ENCODE results near the gene MTTP. TPM values are rescaled to one million over a fixed set of nuclear protein-coding genes. Genes with fewer than 3 reads are reported as not detected.

MTTP gene
- total RNA-seq, 1 experiment from 2014 or later = not detected

DNA sequence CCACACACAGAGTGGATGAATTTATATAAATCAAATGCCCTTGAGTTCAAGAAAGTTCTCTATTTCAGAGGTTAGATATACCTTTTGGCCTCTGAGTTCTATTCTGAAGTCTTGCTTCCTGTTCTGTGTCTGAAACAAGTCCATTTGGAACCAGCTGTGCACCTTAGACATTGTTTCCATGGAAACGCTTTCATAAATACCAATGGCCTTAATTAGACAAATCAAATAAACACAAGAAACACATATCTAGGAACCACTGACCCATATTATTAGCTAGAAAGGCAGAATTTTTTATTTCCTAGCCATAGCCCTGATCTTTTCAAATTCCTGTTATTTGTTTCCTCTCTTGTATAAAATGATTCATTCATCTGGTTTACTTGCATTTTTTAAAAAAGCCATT is 91.4 kb downstream of the MTTP start:
- intact Hi-C loops (cut with micrococcal nuclease; ENCODE audit: unreplicated experiment) = no loop called here
- H3K27me3 ChIP-seq (ENCODE audit: insufficient read depth, low read depth) = no peaks in the 10 kb centered on the region
- no peaks in the 10 kb centered on the region for H3K36me3 ChIP-seq (ENCODE audit: low read depth)
- H3K9me3 ChIP-seq (ENCODE audit: insufficient read depth, low read depth) = no peaks in the 10 kb centered on the region
- ChIA-PET POLR2A (ENCODE audit: unreplicated experiment) (no interaction called here), CTCF (no interaction called here)
- no peak for TF ChIP-seq EZH2 (IDR thresholded peaks at IDR 0.05; ENCODE audit: low read depth)
- TF ChIP-seq, protein P1, sequence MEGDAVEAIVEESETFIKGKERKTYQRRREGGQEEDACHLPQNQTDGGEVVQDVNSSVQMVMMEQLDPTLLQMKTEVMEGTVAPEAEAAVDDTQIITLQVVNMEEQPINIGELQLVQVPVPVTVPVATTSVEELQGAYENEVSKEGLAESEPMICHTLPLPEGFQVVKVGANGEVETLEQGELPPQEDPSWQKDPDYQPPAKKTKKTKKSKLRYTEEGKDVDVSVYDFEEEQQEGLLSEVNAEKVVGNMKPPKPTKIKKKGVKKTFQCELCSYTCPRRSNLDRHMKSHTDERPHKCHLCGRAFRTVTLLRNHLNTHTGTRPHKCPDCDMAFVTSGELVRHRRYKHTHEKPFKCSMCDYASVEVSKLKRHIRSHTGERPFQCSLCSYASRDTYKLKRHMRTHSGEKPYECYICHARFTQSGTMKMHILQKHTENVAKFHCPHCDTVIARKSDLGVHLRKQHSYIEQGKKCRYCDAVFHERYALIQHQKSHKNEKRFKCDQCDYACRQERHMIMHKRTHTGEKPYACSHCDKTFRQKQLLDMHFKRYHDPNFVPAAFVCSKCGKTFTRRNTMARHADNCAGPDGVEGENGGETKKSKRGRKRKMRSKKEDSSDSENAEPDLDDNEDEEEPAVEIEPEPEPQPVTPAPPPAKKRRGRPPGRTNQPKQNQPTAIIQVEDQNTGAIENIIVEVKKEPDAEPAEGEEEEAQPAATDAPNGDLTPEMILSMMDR (conservative IDR thresholded peaks at IDR 0.05) = no peak
- no peak overlapping the region for H2AFZ ChIP-seq
- no peaks in the 10 kb centered on the region for H3K4me1 ChIP-seq (replicated peaks; ENCODE audit: insufficient read depth)
- no TSS peak for BruUV-seq (replicated peaks)
- H3K27ac ChIP-seq = no peak overlapping the region
- no peaks in the 10 kb centered on the region; the same call in 1 of the 2 replicates for H3K9me2 ChIP-seq (ENCODE audit: insufficient read depth)
- H3K4me2 ChIP-seq = no peak overlapping the region
- no peak for DNase-seq
- H4K20me1 ChIP-seq (ENCODE audit: insufficient read depth) = no peaks in the 10 kb centered on the region
- no peaks in the 10 kb centered on the region for H3F3A ChIP-seq (ENCODE audit: insufficient read depth, low read depth)
- H3K4me3 ChIP-seq = no peak overlapping the region
- H3K79me2 ChIP-seq (ENCODE audit: low read depth) = no peaks in the 10 kb centered on the region

DNA sequence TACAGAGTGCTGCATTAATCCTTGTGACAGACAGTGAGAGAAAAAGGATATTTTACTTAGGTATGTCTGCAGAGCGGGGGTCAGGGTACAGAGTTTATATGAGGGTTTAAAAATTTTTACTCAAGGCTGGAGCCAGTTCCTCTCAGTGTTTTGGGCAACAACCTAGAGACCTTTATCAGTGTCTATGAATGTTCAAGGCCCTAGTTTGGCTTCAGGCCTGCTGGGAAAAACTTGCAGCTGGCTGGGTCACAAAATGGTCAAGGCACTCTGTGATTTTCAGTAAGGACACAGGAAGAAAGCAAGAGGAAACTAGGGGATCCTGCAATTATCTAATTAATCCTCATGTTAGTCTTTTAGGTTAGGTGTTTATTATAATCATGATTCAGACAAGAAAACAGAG is 93.8 kb downstream of the MTTP start:
- Histone ChIP-seq H2AFZ (no peak overlapping the region), H3F3A (ENCODE audit: insufficient read depth, low read depth) (no peaks in the 10 kb centered on the region), H3K4me2 (no peak overlapping the region), H3K9me3 (ENCODE audit: insufficient read depth, low read depth) (peaks cover 7% of the 10 kb centered on the region; the same call in 1 of the 2 replicates), H3K4me3 (no peak overlapping the region), H3K79me2 (ENCODE audit: low read depth) (no peaks in the 10 kb centered on the region), H3K9me2 (ENCODE audit: insufficient read depth) (no peaks in the 10 kb centered on the region; the same call in 1 of the 2 replicates), H3K27me3 (ENCODE audit: insufficient read depth, low read depth) (no peaks in the 10 kb centered on the region), H3K27ac (no peak overlapping the region), H4K20me1 (ENCODE audit: insufficient read depth) (no peaks in the 10 kb centered on the region), H3K4me1 (replicated peaks; ENCODE audit: insufficient read depth) (no peaks in the 10 kb centered on the region), H3K36me3 (ENCODE audit: low read depth) (no peaks in the 10 kb centered on the region)
- ChIA-PET POLR2A (ENCODE audit: unreplicated experiment) (no interaction called here), CTCF (no interaction called here)
- TF ChIP-seq, protein P1 (conservative IDR thresholded peaks at IDR 0.05) = no peak
- no peak for TF ChIP-seq EZH2 (IDR thresholded peaks at IDR 0.05; ENCODE audit: low read depth)
- DNase-seq = no peak
- intact Hi-C loops (cut with micrococcal nuclease; ENCODE audit: unreplicated experiment) = no loop called here
- BruUV-seq (replicated peaks) = no TSS peak

DNA sequence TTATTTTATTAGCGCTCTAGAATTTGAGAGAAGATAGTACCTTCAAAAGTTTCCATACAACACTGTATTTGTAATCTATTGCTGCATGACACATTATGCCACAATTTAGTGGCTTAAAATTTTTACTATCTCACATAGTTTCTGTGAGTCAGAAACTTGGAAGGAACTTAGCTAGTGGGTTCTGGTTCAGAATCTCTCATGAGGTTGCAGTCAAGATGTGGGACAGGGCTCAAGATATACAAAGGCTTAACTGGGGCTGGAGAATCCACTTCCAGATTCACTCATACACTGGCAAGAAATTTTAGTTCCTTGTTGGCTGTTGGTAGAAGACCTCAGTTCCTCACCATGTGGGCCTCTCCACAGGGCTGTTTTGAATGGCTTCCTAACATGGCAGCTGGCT is 94.5 kb downstream of the MTTP start:
- H3K4me1 ChIP-seq (replicated peaks; ENCODE audit: insufficient read depth) = no peaks in the 10 kb centered on the region
- no peaks in the 10 kb centered on the region for H3K36me3 ChIP-seq (ENCODE audit: low read depth)
- no peaks in the 10 kb centered on the region for H4K20me1 ChIP-seq (ENCODE audit: insufficient read depth)
- intact Hi-C loops (cut with micrococcal nuclease; ENCODE audit: unreplicated experiment) = no loop called here
- no peaks in the 10 kb centered on the region for H3K27me3 ChIP-seq (ENCODE audit: insufficient read depth, low read depth)
- H3K9me3 ChIP-seq (ENCODE audit: insufficient read depth, low read depth) = peaks cover 11% of the 10 kb centered on the region; the same call in 1 of the 2 replicates
- H3K79me2 ChIP-seq (ENCODE audit: low read depth) = no peaks in the 10 kb centered on the region
- TF ChIP-seq EZH2 (IDR thresholded peaks at IDR 0.05; ENCODE audit: low read depth) = no peak
- TF ChIP-seq, protein P1 (conservative IDR thresholded peaks at IDR 0.05) = no peak
- H3F3A ChIP-seq (ENCODE audit: insufficient read depth, low read depth) = no peaks in the 10 kb centered on the region
- H2AFZ ChIP-seq = no peak overlapping the region
- no peak overlapping the region for H3K4me3 ChIP-seq
- POLR2A ChIA-PET (ENCODE audit: unreplicated experiment) = no interaction called here
- no peak for DNase-seq
- no TSS peak for BruUV-seq (replicated peaks)
- H3K9me2 ChIP-seq (ENCODE audit: insufficient read depth) = no peaks in the 10 kb centered on the region; the same call in 1 of the 2 replicates
- H3K4me2 ChIP-seq = no peak overlapping the region
- no peak overlapping the region for H3K27ac ChIP-seq
- CTCF ChIA-PET = no interaction called here

Measured in PC-9 (cell line).